Measurements from ENCODE around the gene TRPC5OS.

Gene TRPC5OS

DNA sequence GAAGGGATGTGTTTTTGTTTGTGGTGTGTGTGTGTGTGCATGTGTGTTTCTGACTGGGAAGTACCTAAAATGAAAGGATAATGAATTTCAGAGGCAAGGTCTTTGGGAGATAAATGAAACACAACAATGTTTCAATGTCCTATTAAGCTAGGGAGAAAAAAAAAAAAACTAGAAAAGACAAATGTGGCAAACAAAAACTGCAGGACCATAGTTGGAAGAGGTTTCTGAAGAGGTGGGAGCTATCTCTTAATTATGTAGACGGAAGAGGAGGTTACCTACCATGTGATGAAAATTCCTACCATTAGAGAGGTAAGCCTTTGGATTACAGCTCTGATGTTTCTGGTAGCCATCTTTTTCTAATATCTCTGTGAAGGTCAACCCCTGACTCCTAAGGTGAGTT lies at the start of gene TRPC5OS:
Gene TRPC5OS (plus strand): TSS at position 301 of the 400 bp plus-strand sequence. CDS start 25,669 bp downstream, outside the sequence.
- DNase-seq, result no peak

DNA sequence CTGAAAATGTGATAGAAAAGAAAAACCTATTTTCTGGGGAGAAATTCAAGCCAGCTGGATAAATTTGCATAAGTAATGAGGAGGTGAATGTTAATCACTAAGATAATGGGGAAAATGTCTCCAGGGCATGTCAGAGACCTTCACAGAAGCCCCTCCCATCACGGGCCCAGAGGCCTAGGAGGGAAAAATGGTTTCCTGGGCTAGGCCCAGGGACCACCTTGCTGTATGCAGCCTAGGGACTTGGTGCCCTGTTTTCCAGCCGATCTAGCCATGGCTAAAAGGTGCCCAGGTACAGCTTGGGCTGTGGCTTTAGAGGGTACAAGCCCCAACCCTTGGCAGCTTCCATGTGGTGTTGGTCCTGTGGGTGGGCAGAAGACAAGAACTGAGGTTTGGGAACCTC lies 46.6 kb upstream of the TRPC5OS start:
- no peak for DNase-seq

DNA sequence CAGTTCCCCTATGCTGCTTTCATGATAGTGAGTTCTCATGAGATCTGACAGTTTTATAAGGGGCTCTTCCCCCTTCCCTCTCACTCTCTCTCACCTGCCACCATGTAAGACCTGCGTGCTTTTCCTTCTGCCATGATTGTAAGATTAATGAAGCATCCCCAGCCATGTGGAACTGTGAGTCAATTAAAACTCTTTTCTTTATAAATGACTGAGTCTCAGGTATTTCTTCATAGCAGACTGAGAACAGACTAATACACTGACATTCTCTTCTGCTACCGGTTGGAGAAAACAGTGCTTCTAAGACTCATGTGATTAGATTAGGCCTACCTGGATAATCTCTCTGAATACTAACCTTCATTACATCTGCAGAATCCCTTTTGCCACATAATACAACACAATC lies 45.4 kb upstream of the TRPC5OS start:
- DNase-seq, result no peak

DNA sequence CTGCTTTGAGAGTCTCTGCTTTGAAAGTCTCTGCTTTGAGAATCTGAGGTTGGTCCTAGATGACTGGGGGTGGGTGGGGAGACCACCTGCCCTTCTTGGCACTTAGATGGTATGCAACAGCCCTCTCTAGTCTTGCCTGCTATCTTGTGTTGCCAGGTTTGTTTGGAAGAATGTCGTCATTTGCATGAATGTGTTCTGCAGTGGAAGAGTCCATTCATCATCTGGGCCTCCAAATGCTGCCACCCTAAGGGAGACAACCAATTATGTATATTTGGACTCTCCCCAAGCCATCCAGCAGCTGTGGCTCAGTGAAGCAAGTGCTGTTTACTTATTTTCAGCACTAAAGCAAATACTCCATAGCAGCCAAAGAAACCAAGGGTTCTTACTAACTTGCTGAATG lies 44.6 kb upstream of the TRPC5OS start:
- DNase-seq, result peak; percentile 65

DNA sequence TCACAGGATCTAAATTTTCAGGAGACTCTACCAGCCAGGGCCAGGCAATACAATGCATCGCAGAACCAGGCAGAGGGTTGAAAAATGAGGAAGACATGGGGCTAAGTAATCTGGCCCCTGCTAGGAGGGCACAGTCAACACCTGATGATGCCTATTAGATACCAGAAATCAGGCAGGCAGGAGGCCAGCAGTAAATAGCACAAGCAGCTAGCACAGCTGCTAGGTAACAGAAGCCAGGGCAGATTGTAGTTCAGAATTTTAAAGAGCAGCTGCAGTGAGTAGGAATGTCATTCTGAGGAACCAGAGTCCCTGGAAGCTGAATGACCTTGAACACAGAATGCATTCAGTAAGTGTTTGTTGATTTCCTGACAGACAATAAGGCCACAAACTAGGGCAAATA lies 38.8 kb upstream of the TRPC5OS start:
- peak; percentile 69 for DNase-seq

DNA sequence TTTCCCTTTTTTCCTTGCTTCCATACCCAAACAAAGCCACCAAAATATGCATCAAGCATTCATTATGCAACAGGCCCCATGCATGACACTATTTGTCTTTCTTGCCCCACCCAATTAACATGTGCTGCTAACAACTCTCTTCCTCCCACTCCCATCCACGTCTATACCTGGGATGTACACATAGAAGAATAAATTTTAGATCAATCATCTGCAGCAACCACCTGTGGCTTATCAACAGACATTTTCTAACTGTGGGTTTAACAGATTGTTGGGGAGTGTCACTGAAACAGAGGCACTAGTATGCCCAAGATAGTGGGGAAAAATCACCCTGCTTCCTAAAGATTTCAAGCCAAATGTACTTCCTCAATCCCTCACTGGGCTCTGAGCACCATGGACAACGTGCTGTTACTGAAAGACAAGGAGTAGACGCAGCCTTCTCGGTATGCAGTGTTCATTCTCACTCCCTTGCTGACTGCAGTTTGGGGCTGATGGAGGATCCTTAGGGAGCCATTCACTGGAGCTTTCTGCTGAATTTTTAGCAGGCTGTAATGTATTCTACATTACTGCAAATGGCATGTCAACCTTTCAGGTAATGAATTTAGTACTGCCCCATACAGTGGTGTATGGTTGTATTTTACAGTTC lies 28.4 kb upstream of the TRPC5OS start:
- no peak for DNase-seq

DNA sequence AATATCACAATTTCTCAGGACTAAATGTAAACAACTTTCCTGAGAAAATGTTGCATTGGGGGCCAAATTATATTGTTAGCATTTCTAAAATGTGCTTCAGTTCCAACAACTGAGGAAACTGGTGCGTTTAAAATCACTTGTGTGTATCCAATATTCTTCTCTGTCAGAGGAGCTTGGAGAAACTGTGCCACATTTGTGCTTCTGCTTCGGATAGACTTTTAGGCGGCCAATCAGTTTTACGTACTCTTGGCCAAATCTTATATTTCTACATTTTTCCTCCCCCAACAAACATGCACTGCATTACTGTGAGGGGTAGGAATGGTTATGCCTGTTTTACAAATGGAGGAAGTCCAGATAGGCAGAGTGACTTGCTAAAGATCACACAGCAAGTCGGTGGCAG lies 27.4 kb upstream of the TRPC5OS start:
- no peak for DNase-seq

DNA sequence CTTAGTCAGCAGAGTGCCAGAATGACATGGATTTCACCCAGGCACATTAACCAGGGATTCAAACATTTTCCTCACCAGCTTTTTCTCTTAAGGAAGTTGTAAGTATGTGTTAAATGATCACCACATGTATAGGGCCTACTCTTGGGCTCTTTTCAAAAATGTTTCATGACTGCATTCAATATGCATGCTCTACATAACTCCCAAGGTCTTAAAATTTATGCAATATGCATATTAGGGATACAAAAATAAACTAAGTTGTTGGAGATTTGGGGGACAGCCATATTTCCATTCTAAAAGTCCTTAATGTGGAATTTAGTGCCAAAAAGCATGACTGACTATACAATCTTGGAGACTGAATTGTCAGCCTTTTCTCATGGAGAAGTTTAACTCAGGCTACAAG lies 25.0 kb upstream of the TRPC5OS start:
- DNase-seq, result no peak

DNA sequence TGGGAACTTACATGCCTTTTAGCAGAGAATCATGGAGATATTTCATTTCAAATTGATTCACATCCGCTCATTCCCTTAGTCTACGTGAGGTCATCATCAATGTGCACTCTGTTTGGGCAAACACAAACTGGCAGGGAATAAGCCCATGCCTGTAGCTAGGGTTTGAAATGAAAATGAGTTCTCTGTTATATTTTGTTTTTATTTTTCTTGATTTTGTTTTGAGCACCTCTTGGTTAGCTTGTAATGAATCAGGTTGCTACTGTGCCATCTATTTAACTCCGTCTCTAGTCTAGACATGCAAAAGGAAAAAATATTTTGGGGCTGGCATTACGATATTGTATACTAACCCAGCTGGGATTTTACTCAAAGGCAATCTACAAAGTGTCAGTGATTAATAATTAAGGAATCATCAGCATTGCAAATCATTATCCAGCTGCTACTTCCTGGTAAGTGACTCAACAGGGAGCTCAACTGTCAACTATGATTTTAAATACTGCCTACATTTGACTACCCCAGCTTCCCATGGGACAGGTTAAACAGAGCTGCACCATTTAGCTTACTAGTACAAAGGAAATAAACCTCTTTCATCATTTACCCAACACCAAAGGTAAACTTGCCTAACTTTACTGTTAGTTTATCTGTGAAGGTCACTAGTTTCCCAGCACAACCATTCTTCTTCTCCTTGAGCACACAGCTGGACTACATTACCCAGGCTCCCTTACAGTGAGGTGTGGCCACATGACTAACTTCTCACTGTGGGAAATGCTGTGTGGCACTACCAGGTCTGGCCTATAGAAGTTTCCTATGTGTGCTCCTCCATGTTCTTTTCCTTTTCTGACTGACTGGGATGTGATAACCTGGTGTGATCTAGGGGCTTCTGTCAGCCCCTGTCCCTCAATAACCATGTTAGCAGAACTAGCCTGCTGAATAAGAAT lies 21.2 kb upstream of the TRPC5OS start:
- DNase-seq, result peak; percentile 25

DNA sequence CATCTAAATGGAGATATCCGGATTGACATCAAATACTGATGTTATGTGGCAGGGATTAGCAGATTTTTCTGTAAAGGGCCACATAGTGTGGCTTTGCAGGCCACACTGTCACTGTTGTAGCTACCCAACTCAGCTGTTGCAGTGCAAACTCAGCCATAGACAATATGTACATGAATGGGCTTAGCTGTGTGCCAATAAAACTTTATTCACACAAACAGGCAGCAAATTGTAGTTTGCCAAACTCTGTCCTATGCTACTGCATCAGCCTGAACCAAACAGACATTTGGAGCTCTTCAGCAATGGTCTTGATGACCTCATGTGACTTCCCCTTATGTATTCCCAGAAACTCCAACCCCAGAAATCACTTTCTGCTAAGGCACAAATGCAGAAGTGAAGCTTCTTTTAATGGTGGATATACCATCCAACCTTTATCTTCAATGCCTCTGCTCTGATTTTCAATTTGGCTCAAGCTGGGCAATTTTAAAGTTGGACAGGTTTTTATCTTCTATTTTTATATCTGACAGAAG lies 18.4 kb upstream of the TRPC5OS start:
- no peak for DNase-seq

DNA sequence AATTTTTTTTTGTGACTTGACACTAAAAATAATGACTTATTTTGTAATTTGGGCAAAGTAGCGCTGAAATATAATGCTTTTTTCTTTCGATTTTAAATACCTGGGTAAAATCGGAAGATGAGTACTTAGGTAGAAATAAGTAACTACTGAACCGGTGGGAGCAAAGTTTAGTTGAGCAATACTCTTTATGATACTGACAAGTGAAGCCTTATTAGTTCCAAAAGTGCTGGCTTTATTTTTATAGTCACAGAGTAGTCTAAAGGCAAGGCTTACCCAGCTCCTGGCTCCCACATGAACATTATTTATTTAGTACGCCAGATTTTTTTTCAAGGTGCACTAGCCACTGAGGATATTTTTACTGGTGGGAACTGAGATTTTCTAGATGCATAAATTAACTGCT lies 14.4 kb upstream of the TRPC5OS start:
- no peak for DNase-seq

DNA sequence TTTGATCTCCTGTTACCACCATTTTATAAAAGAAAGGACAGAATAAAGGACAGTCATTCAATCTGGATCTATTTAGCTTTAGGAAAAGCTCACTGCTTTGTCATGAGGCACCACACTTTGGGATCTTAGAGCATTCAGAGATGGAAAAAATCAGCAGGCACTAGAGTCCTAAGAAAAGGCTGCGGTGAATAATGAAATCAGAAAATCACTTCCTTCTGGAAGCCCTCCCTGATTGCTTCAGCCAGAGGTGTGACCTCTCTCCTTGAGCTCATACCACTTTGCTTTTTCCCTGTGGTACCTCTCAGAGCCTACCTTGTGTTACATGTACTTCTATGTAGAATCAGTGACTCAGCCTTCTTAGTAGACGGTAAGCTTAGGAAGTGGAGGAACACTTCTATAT lies 8.7 kb upstream of the TRPC5OS start:
- DNase-seq, result no peak

DNA sequence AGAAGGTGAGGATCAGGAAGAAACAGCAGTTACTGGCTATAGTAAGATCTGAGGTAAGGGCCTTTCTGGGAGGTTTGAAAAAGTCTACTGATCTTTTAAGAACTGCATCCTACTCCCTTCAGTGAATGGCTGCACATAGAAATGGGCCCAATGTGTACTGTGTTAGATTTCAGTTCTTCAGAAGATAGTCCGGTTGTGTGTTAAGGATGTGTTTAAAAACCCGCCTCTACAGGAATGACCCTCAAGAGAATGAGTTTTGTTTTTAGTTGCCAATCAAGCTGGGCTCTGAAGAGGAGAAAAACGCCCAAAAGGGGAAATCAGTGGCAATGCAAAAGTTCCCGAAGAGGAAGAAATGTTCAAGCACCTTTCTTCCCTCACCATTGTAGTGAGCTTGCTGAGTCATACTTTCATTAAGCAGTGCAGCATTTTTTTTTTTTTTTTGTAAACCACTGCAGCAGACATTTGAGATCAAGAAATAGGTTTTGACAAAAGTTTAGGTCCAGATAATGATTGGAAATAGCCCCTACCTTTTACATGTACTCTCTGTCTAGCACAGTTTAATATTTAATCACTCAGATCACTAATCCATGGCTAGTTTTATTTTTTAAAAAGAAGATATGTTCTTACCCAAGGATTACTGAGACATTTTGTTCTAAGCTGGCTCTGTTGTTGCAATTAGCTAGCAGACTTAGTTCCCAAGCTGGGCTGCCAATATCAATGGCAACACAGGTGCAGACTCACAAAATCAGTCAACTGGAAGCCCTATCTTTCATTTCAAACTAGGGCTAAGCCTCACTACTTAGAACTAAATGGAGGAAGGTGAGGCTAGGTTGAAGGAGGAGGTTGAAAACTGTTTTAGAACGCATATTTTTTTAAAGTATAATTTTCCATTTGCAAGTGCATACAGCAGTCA lies 7.0 kb upstream of the TRPC5OS start:
- DNase-seq, result peak; percentile 20

DNA sequence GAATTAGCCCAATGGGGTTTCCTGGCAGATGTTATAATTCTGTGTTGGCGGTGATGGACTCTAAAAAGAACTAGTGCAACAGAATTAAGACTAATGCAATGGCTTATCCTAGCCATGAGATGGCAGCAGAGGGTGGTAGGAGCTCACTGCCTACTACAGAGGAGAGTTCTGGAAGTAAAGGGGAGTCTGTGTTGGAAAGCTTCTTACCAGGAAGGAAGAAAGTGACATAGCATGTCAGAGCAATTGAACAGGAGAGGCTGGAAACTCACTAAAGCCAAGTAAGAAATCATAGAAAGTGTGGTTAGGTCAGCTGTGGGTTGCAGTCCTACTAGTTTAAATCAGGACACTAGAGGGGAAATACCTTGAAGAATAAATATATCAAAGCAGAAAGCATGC lies 6.3 kb upstream of the TRPC5OS start:
- DNase-seq, result peak; percentile 67

DNA sequence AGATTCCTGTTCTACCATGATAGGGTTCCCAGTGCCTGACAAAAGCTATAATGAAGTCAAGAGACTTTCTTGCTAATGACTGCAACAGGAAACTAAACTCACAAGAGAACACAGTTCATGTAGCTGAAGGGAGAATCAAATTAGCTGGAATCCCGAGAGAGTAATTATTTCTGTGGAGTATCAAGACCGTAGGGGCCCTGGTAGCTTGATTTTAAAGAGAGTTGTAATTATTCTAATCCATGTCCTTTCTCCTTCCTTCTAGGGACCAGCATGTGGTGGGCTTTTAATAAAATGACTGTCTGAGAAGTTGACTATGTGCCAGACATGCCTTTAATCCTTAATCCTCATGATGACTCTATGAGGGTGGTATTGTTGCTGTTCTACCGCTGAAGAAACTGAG lies 1.7 kb upstream of the TRPC5OS start:
- DNase-seq, result peak; percentile 70

DNA sequence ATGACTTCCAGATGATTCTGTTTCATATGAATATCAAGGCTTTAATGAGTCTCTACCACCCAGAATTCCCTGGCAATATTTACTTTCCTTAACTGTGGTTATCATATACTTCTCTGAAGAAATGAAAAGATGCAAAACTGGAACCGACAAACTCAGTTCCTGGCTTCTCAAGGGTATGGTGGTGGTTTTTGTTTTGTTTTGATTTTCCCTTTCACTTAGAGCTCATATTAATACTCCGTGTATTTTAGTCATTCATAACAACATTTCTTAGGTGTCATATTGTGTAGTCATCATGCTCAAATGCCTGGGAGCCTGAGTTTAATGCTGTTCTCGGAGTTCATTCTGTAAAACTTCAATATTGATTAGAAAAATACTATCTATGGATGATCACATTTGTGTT lies 665 bp downstream of the TRPC5OS start:
- no peak for DNase-seq

DNA sequence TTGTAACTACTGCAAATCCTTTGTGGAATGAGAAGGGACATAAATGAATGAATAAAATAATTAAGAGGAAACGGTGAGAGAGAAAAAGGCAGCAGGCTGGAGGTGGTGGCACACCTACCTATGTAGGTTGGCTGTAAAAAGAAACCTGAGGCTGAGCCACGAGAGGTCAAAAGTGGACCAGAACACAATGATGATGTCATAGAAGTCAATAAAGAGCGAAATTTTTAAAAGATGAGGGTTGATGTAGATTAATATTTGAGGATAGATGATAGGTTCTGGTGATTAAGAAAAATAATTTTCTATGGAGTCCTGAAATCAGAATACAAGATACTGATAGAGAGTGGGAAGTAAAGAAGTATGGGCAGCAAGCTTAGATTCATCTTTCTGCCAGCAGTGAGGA lies 1.7 kb downstream of the TRPC5OS start:
- no peak for DNase-seq

DNA sequence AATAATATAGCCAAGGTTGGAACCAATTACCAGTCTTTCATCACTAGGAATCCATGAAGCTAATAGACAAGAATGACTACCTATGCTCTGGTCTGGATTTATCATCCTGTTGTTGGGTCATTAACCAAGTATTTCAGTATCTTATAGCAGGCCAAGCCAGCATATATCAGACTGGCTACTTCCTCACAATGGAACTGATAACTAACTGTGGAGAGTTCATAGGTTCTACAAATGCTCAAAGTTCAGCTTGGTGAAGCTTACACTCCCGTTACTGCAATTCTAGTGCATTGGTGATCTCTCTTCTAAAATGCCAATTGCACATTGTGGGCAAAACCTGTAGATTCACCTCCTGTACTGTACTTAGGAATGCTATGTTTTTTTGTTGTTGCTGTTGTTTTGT lies 4.8 kb downstream of the TRPC5OS start:
- no peak for DNase-seq

DNA sequence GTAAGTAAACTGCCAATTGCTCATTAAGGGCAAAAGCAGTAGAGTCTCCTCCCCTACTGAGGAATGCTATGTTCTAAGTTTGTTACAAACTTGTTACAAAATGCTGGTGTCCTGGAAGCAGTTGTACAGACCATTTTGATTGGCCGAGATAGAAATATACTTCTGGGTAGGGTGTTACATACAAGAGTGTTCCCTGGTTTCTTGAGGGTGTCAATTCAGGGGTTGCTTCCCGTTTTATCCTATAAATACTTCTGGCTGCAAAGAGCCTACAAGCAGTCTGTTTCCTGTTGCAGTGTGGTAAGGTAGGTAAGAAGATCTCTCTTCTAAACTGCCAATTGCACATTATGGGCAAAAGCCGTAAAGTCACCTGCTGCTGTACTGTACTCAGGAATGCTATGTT lies 5.7 kb downstream of the TRPC5OS start:
- no peak for DNase-seq

DNA sequence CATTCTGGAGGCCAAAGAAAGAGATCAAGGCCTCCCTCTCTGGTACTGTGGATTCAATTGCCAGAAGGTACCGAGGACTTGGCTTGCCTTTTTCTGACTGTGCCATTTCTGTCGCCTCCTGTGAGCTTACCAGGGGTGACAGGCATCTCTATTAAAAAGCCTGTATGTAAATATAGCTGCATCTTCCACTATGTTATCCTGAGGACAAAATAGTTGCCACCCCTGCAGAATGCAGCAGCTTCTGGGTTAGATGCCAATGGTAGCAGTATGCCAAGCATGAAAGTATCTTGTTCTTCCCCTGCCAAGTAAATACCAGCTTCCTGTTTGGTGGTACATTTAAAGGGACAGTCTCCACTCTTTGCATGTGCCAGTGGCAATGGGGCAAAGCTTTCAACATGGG lies 10.7 kb downstream of the TRPC5OS start:
- no peak for DNase-seq

DNA sequence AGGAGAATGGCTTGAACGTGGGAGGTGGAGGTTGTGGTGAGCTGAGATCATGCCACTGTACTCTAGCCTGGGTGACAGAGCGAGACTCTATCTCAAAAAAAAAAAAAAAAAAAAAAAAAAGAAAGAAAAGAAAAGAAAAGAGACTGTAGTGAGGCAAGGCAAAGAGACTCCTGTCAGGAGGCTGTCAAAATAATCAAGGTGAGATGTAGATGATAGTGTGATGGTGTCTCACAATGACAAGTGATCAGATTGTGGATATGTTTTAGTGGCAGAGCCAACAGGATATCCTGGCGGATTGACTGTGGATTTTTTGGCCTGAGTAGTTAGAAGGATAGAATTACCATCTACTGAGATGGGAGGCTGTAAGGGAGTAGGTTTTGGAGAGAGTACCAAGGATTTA lies 12.6 kb downstream of the TRPC5OS start:
- DNase-seq, result no peak

DNA sequence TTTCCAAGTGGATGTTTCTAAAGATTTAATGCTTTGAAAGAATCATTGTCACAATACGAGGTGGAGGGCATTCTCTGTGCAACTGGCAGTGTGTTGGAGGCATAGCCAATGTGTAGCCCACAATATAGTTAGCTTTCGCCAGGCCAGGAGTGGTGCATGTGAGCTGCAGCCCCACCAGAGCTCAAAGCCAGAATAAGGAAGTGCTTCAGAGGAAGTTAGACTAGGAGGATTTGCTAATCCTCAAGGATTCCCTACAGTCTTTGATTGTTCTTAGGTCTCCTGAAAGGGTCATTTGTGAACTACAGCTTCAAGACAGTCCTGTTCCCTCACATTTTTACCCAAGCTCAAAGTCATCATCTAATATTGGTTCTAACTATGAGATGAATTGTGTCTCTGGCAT lies 16.4 kb downstream of the TRPC5OS start:
- no peak for DNase-seq

DNA sequence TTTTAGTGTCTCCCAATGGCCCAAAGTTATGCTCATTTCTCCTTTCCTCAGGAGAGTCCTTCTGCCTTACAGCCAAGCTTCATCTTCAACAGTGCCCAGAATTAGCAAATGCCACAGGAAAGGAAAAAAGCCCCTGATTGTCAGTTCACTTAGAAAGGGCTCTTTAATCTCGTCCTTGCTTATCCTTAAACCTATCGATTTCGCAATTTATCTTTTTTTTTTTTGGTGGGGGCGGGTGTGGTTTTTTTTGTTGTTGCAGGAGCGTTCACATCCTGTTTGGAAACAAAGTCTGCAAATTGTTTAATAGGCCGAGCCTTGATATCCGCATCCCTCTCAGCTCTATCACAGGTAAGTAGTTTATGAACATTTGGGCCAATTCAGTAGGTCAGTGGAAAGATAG lies 20.2 kb downstream of the TRPC5OS start:
- no peak for DNase-seq
